ENCODE measurements around the gene CDKAL1.

Gene CDKAL1

GRCh38 chr6:21070620-21071019, 536.4 kb downstream of the CDKAL1 start:
- no peak overlapping the region for H3K27ac ChIP-seq (ENCODE audit: low read length, poor library complexity, severe bottlenecking)
- H2AFZ ChIP-seq (ENCODE audit: low read depth, low read length) = no peak overlapping the region
- no peak overlapping the region for H2BK12ac ChIP-seq (ENCODE audit: low read length in 2 of 2)
- H3K79me1 ChIP-seq (replicated peaks; ENCODE audit: low read length, poor library complexity, severe bottlenecking) = no peaks in the 10 kb centered on the region
- H2BK5ac ChIP-seq (ENCODE audit: low read depth, low read length, poor library complexity, severe bottlenecking) = no peak overlapping the region
- H2BK120ac ChIP-seq (ENCODE audit: low read depth, low read length) = no peak overlapping the region
- no peak overlapping the region for H3K18ac ChIP-seq (ENCODE audit: low read depth in 1 of 2, low read length in 2 of 2)
- H3K36me3 ChIP-seq (ENCODE audit: control insufficient read depth in 1 of 2, insufficient read depth in 2 of 2, low read depth in 1 of 2, low read length in 2 of 2) = no peaks in the 10 kb centered on the region
- no peak overlapping the region for H3K4ac ChIP-seq (ENCODE audit: low read depth in 1 of 2, low read length in 2 of 2)
- no peak overlapping the region for H3K23ac ChIP-seq (ENCODE audit: low read length in 2 of 2)
- H3K9me3 ChIP-seq (ENCODE audit: control insufficient read depth, low read length) = peaks cover 14% of the 10 kb centered on the region
- H4K8ac ChIP-seq (ENCODE audit: low read length) = no peak overlapping the region
- no peaks in the 10 kb centered on the region for H3K27me3 ChIP-seq (ENCODE audit: control insufficient read depth in 1 of 2, insufficient read depth in 1 of 2, low read length in 2 of 2)
- H3K9ac ChIP-seq (ENCODE audit: low read length) = no peak overlapping the region
- no peak overlapping the region for H4K91ac ChIP-seq (ENCODE audit: low read length)
- WGBS = 100% methylated on average over 1 of the region's 2 CpGs
- H3K4me3 ChIP-seq (ENCODE audit: insufficient read depth in 1 of 2, low read depth in 1 of 2, low read length in 2 of 2) = no peak overlapping the region
- no peak overlapping the region for H3K4me2 ChIP-seq (ENCODE audit: low read length, poor library complexity, severe bottlenecking)
- no peaks in the 10 kb centered on the region for H3K4me1 ChIP-seq (ENCODE audit: control insufficient read depth, insufficient read depth, low read depth, low read length)
- no peak overlapping the region for H2AK5ac ChIP-seq (ENCODE audit: low read length, severe bottlenecking)
- H3K14ac ChIP-seq (ENCODE audit: low read length in 2 of 2) = no peak overlapping the region
- H2BK15ac ChIP-seq (ENCODE audit: low read depth, poor library complexity, severe bottlenecking) = no peak overlapping the region
- DNase-seq = no peak

- H2AFZ ChIP-seq (ENCODE audit: low read depth, low read length) = no peak overlapping the region
- no peak overlapping the region for H2AK5ac ChIP-seq (ENCODE audit: low read length, severe bottlenecking)
- H2BK15ac ChIP-seq (ENCODE audit: low read depth, poor library complexity, severe bottlenecking) = no peak overlapping the region
- no peak overlapping the region for H3K14ac ChIP-seq (ENCODE audit: low read length in 2 of 2)
- H4K8ac ChIP-seq (ENCODE audit: low read length) = no peak overlapping the region
- H2BK5ac ChIP-seq (ENCODE audit: low read depth, low read length, poor library complexity, severe bottlenecking) = no peak overlapping the region
- no peak overlapping the region for H3K23ac ChIP-seq (ENCODE audit: low read length in 2 of 2)
- H3K27me3 ChIP-seq (ENCODE audit: control insufficient read depth in 1 of 2, insufficient read depth in 1 of 2, low read length in 2 of 2) = no peaks in the 10 kb centered on the region
- H3K9ac ChIP-seq (ENCODE audit: low read length) = no peak overlapping the region
- over 99% methylated on average over 7 of the region's 8 CpGs for WGBS
- no peak for DNase-seq
- H4K91ac ChIP-seq (ENCODE audit: low read length) = no peak overlapping the region
- H3K4me3 ChIP-seq (ENCODE audit: insufficient read depth in 1 of 2, low read depth in 1 of 2, low read length in 2 of 2) = no peak overlapping the region
- H3K9me3 ChIP-seq (ENCODE audit: control insufficient read depth, low read length) = peaks cover 14% of the 10 kb centered on the region
- no peak overlapping the region for H3K27ac ChIP-seq (ENCODE audit: low read length, poor library complexity, severe bottlenecking)
- no peak overlapping the region for H3K4me2 ChIP-seq (ENCODE audit: low read length, poor library complexity, severe bottlenecking)
- H3K79me1 ChIP-seq (replicated peaks; ENCODE audit: low read length, poor library complexity, severe bottlenecking) = no peaks in the 10 kb centered on the region
- H2BK12ac ChIP-seq (ENCODE audit: low read length in 2 of 2) = no peak overlapping the region
- H3K36me3 ChIP-seq (ENCODE audit: control insufficient read depth in 1 of 2, insufficient read depth in 2 of 2, low read depth in 1 of 2, low read length in 2 of 2) = no peaks in the 10 kb centered on the region
- H2BK120ac ChIP-seq (ENCODE audit: low read depth, low read length) = no peak overlapping the region
- no peaks in the 10 kb centered on the region for H3K4me1 ChIP-seq (ENCODE audit: control insufficient read depth, insufficient read depth, low read depth, low read length)
- no peak overlapping the region for H3K18ac ChIP-seq (ENCODE audit: low read depth in 1 of 2, low read length in 2 of 2)
- no peak overlapping the region for H3K4ac ChIP-seq (ENCODE audit: low read depth in 1 of 2, low read length in 2 of 2)
Measured at GRCh38 chr6:21071780-21072468, 537.7 kb downstream of the CDKAL1 start.

GRCh38 chr6:21073318-21073839, 539.1 kb downstream of the CDKAL1 start:
- Histone ChIP-seq H3K4me3 (ENCODE audit: insufficient read depth in 1 of 2, low read depth in 1 of 2, low read length in 2 of 2) (no peak overlapping the region), H3K79me1 (replicated peaks; ENCODE audit: low read length, poor library complexity, severe bottlenecking) (no peaks in the 10 kb centered on the region), H2AK5ac (ENCODE audit: low read length, severe bottlenecking) (no peak overlapping the region), H4K8ac (ENCODE audit: low read length) (no peak overlapping the region), H3K9ac (ENCODE audit: low read length) (no peak overlapping the region), H3K23ac (ENCODE audit: low read length in 2 of 2) (no peak overlapping the region), H2AFZ (ENCODE audit: low read depth, low read length) (no peak overlapping the region), H2BK15ac (ENCODE audit: low read depth, poor library complexity, severe bottlenecking) (no peak overlapping the region), H3K9me3 (ENCODE audit: control insufficient read depth, low read length) (peaks cover 14% of the 10 kb centered on the region), H3K4me1 (ENCODE audit: control insufficient read depth, insufficient read depth, low read depth, low read length) (no peaks in the 10 kb centered on the region), H2BK5ac (ENCODE audit: low read depth, low read length, poor library complexity, severe bottlenecking) (no peak overlapping the region), H3K14ac (ENCODE audit: low read length in 2 of 2) (no peak overlapping the region), H2BK12ac (ENCODE audit: low read length in 2 of 2) (no peak overlapping the region), H4K91ac (ENCODE audit: low read length) (no peak overlapping the region), H3K27me3 (ENCODE audit: control insufficient read depth in 1 of 2, insufficient read depth in 1 of 2, low read length in 2 of 2) (no peaks in the 10 kb centered on the region), H3K4ac (ENCODE audit: low read depth in 1 of 2, low read length in 2 of 2) (no peak overlapping the region), H3K27ac (ENCODE audit: low read length, poor library complexity, severe bottlenecking) (no peak overlapping the region), H3K36me3 (ENCODE audit: control insufficient read depth in 1 of 2, insufficient read depth in 2 of 2, low read depth in 1 of 2, low read length in 2 of 2) (no peaks in the 10 kb centered on the region), H3K18ac (ENCODE audit: low read depth in 1 of 2, low read length in 2 of 2) (no peak overlapping the region), H2BK120ac (ENCODE audit: low read depth, low read length) (no peak overlapping the region), H3K4me2 (ENCODE audit: low read length, poor library complexity, severe bottlenecking) (no peak overlapping the region)
- no peak for DNase-seq
- WGBS = no CpG with 5 or more reads among the region's 2 CpGs

- Histone ChIP-seq H3K14ac (ENCODE audit: low read length in 2 of 2) (no peak overlapping the region), H3K23ac (ENCODE audit: low read length in 2 of 2) (no peak overlapping the region), H3K9ac (ENCODE audit: low read length) (no peak overlapping the region), H3K36me3 (ENCODE audit: control insufficient read depth in 1 of 2, insufficient read depth in 2 of 2, low read depth in 1 of 2, low read length in 2 of 2) (no peaks in the 10 kb centered on the region), H3K27ac (ENCODE audit: low read length, poor library complexity, severe bottlenecking) (no peak overlapping the region), H3K18ac (ENCODE audit: low read depth in 1 of 2, low read length in 2 of 2) (no peak overlapping the region), H2BK5ac (ENCODE audit: low read depth, low read length, poor library complexity, severe bottlenecking) (no peak overlapping the region), H4K8ac (ENCODE audit: low read length) (no peak overlapping the region), H2AK5ac (ENCODE audit: low read length, severe bottlenecking) (no peak overlapping the region), H2BK12ac (ENCODE audit: low read length in 2 of 2) (no peak overlapping the region), H3K4me1 (ENCODE audit: control insufficient read depth, insufficient read depth, low read depth, low read length) (no peaks in the 10 kb centered on the region), H2AFZ (ENCODE audit: low read depth, low read length) (no peak overlapping the region), H3K4me2 (ENCODE audit: low read length, poor library complexity, severe bottlenecking) (no peak overlapping the region), H3K4me3 (ENCODE audit: insufficient read depth in 1 of 2, low read depth in 1 of 2, low read length in 2 of 2) (no peak overlapping the region), H3K9me3 (ENCODE audit: control insufficient read depth, low read length) (peaks cover 14% of the 10 kb centered on the region), H3K79me1 (replicated peaks; ENCODE audit: low read length, poor library complexity, severe bottlenecking) (no peaks in the 10 kb centered on the region), H4K91ac (ENCODE audit: low read length) (no peak overlapping the region), H2BK15ac (ENCODE audit: low read depth, poor library complexity, severe bottlenecking) (no peak overlapping the region), H3K4ac (ENCODE audit: low read depth in 1 of 2, low read length in 2 of 2) (no peak overlapping the region), H3K27me3 (ENCODE audit: control insufficient read depth in 1 of 2, insufficient read depth in 1 of 2, low read length in 2 of 2) (no peaks in the 10 kb centered on the region), H2BK120ac (ENCODE audit: low read depth, low read length) (no peak overlapping the region)
- DNase-seq = no peak
- no CpG with 5 or more reads among the region's 1 CpG for WGBS
Measured at GRCh38 chr6:21074484-21074883, 540.2 kb downstream of the CDKAL1 start.

Measured in mesenchymal stem cell (in vitro differentiated cells and primary cell).